ENCODE data around the gene SPTSSB. TPM values are rescaled to one million over a fixed set of nuclear protein-coding genes. Genes with fewer than 3 reads are reported as not detected.

The SPTSSB gene
- total RNA-seq, 1 experiment from 2014 or later, result 2.9 TPM

- no peak for TF ChIP-seq REST (IDR thresholded peaks at IDR 0.05; ENCODE audit: low read depth)
- no peak for TF ChIP-seq ATF3 (IDR thresholded peaks at IDR 0.05)
- TF ChIP-seq EZH2phosphoT487 (IDR thresholded peaks at IDR 0.05; ENCODE audit: borderline replicate concordance), result no peak
- no peak for TF ChIP-seq POLR2A (IDR thresholded peaks at IDR 0.05; ENCODE audit: borderline replicate concordance, extremely low read depth, insufficient read depth, insufficient read length)
Measured at GRCh38 chr3:161345023-161345422, 26.3 kb downstream of the SPTSSB start (continued).

DNA sequence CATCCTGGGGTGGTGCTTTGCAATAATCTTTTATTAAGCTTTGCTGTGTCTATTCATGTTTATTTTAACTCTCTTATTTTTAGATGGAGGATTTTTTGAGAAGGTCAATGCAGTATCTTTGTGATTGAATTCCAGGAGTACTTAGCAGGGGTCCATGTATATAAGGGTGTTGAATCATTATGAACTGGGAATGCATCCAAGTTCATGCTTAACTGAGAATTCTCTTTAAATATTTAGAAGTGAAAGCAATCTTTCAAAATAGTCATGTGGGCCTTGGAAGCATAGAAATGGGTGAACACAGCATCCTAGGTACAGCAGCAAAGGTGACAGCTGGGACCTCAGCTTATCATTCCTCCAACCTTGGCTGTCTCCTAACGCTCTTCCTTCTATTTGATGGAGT lies 27.3 kb downstream of the SPTSSB start:
- H3K4me2 ChIP-seq (ENCODE audit: low read length), result no peak overlapping the region
- no peak overlapping the region for H3K9ac ChIP-seq (ENCODE audit: low read length)
- DNase-seq (ENCODE audit: low read depth, low spot score) (no peak), ATAC-seq (no peak)
- no peaks in the 10 kb centered on the region for H3K9me2 ChIP-seq (ENCODE audit: insufficient read depth)
- H3K27ac ChIP-seq (ENCODE audit: low read depth, low read length), result no peak overlapping the region
- no peak overlapping the region for H3K4me3 ChIP-seq (replicated peaks in 1 of 2; ENCODE audit: low read depth in 1 of 2, low read length in 2 of 2)
- ChIA-PET POLR2A (no interaction called here), RAD21 (ENCODE audit: low non-redundant PET in 1 of 2, low total read pairs in 2 of 2, uncharacterized antibody in 2 of 2, unreplicated experiment in 2 of 2) (no interaction called here), CTCF (interaction anchor here (1.3 kb wide), 1 partner anchor 27 kb away, joined by 4 read pairs; the partner anchor contains the start of gene SPTSSB)
- H3K36me3 ChIP-seq (ENCODE audit: control insufficient read depth in 1 of 2, insufficient read depth in 2 of 2, low read length in 2 of 2), result no peaks in the 10 kb centered on the region
- TF ChIP-seq ZNF274 (IDR thresholded peaks at IDR 0.05; ENCODE audit: low read depth, low read length), result no peak
- no peak for TF ChIP-seq RAD21 (IDR thresholded peaks at IDR 0.05; ENCODE audit: low read depth)
- no peak for TF ChIP-seq YY1 (IDR thresholded peaks at IDR 0.05; ENCODE audit: extremely low read depth, insufficient replicate concordance, low read depth, low read length)
- no peak for TF ChIP-seq POLR2AphosphoS5 (IDR thresholded peaks at IDR 0.05; ENCODE audit: low read depth, low read length)
- TF ChIP-seq, protein P1, sequence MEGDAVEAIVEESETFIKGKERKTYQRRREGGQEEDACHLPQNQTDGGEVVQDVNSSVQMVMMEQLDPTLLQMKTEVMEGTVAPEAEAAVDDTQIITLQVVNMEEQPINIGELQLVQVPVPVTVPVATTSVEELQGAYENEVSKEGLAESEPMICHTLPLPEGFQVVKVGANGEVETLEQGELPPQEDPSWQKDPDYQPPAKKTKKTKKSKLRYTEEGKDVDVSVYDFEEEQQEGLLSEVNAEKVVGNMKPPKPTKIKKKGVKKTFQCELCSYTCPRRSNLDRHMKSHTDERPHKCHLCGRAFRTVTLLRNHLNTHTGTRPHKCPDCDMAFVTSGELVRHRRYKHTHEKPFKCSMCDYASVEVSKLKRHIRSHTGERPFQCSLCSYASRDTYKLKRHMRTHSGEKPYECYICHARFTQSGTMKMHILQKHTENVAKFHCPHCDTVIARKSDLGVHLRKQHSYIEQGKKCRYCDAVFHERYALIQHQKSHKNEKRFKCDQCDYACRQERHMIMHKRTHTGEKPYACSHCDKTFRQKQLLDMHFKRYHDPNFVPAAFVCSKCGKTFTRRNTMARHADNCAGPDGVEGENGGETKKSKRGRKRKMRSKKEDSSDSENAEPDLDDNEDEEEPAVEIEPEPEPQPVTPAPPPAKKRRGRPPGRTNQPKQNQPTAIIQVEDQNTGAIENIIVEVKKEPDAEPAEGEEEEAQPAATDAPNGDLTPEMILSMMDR (IDR thresholded peaks at IDR 0.05 in 2 of 3, conservative IDR thresholded peaks at IDR 0.05 in 1 of 3; ENCODE audit: borderline replicate concordance in 1 of 3, insufficient read depth in 1 of 3, low read depth in 2 of 3, low read length in 2 of 3), result no peak
- TF ChIP-seq, protein P2, sequence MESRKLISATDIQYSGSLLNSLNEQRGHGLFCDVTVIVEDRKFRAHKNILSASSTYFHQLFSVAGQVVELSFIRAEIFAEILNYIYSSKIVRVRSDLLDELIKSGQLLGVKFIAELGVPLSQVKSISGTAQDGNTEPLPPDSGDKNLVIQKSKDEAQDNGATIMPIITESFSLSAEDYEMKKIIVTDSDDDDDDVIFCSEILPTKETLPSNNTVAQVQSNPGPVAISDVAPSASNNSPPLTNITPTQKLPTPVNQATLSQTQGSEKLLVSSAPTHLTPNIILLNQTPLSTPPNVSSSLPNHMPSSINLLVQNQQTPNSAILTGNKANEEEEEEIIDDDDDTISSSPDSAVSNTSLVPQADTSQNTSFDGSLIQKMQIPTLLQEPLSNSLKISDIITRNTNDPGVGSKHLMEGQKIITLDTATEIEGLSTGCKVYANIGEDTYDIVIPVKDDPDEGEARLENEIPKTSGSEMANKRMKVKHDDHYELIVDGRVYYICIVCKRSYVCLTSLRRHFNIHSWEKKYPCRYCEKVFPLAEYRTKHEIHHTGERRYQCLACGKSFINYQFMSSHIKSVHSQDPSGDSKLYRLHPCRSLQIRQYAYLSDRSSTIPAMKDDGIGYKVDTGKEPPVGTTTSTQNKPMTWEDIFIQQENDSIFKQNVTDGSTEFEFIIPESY (IDR thresholded peaks at IDR 0.05; ENCODE audit: extremely low read depth, insufficient replicate concordance, low read length), result no peak
- TF ChIP-seq SRF (IDR thresholded peaks at IDR 0.05; ENCODE audit: low read depth), result no peak
- no peak for TF ChIP-seq EZH2phosphoT487 (IDR thresholded peaks at IDR 0.05; ENCODE audit: borderline replicate concordance)
- no peak for TF ChIP-seq MAX (IDR thresholded peaks at IDR 0.05)
- no peaks in the 10 kb centered on the region for H3K27me3 ChIP-seq (ENCODE audit: insufficient read depth, low read length)
- BruUV-seq (replicated peaks), result no TSS peak
- no peak overlapping the region for H2AFZ ChIP-seq (ENCODE audit: low read depth, low read length, poor library complexity, severe bottlenecking)
- H4K20me1 ChIP-seq (ENCODE audit: insufficient read depth), result no peaks in the 10 kb centered on the region
- intact Hi-C loops (cut with micrococcal nuclease), result no loop called here
- peaks cover 12 to 23% of the 10 kb centered on the region in 2 experiments for H3K4me1 ChIP-seq (ENCODE audit: control insufficient read depth in 1 of 2, insufficient read depth in 2 of 2, low read length in 2 of 2)
- no peaks in the 10 kb centered on the region for H3K9me3 ChIP-seq (ENCODE audit: control insufficient read depth in 1 of 2, insufficient read depth in 1 of 2, low read depth in 1 of 2, low read length in 2 of 2)
- no peaks in the 10 kb centered on the region for H3K79me2 ChIP-seq (ENCODE audit: insufficient read depth, low read length)
